Activated naive CD8-positive, alpha-beta T cell treated with anti-CD3 and anti-CD28 coated beads for 36 hours (primary cell): ENCODE measurements around the gene SIN3A. TPM values are rescaled to one million over a fixed set of nuclear protein-coding genes. Genes with fewer than 3 reads are reported as not detected.

Experiments
- DNase-seq: peaks from one replicate; pipeline ENCODE4 v3.0.0; 2021
- H3K27ac Mint-ChIP-seq: one replicate; pipeline ENCODE4 v1.8.0; 2022; ENCODE audit warnings: mild to moderate bottlenecking, moderate library complexity, mixed read lengths
- H3K27me3 Mint-ChIP-seq: one replicate; pipeline ENCODE4 v1.8.0; 2022; ENCODE audit warnings: mild to moderate bottlenecking, mixed read lengths
- H3K36me3 Mint-ChIP-seq: one replicate; pipeline ENCODE4 v1.8.0; 2021; ENCODE audit warnings: mild to moderate bottlenecking, mixed read lengths
- H3K4me1 Mint-ChIP-seq: one replicate; pipeline ENCODE4 v1.8.0; 2021; ENCODE audit warnings: mixed read lengths
- H3K4me3 Mint-ChIP-seq: one replicate; pipeline ENCODE4 v1.8.0; 2022; ENCODE audit warnings: mild to moderate bottlenecking, moderate library complexity, mixed read lengths
- H3K9me3 Mint-ChIP-seq: one replicate; pipeline ENCODE4 v1.8.0; 2022; ENCODE audit warnings: mixed read lengths
- total RNA-seq, 2 experiments: library from RNA; stranded (reverse); gene quantifications; one replicate each; pipeline ENCODE4 v1.2.3, GENCODE V29; 2021

The SIN3A gene
- total RNA-seq, 2 experiments from 2014 or later = 74.2 to 77.0 TPM

DNA sequence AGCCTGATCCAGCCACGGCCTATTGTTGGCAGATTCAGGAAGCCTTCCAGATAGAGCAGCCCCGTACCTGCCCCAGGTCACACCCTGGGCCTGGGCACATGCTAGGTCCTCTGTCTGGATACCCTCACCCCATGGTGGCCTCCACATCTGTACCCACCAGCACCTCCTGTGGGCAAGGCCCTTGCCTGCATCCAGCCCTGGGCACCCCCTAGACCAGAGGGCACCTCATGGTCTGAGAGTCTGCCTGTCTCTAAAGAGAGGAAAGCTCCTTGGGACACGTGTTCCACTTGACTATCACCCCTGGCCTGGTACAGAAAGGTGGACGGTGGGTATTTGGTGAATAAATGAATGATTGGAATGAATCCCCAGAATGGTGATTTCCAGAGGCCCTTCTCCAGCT, 124.5 kb downstream of the SIN3A start:
- Mint-ChIP-seq H3K4me1 (no peaks in the 10 kb centered on the region), H3K36me3 (no peaks in the 10 kb centered on the region), H3K27me3 (no peaks in the 10 kb centered on the region), H3K4me3 (no peak overlapping the region), H3K9me3 (no peaks in the 10 kb centered on the region), H3K27ac (no peak overlapping the region)
- no peak for DNase-seq

DNA sequence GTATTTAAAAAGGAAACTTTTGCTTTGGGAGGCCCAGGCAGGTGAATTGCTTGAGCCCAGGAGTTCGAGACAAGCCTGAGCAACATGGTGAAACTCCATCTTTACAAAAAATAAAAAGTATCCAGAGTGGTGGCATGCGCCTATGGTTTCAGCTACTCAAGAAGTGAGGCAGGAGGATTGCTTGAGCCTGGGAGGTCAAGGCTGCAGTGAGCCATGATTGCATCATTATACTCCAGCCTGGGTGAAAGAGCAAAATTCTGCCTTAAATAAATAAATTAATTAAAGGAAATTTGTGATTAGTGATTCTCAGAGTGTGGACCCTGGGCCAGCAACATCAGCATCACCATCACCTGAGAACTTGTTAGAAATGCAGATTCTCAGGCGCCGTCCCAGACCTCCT, 125.6 kb downstream of the SIN3A start:
- no peaks in the 10 kb centered on the region for H3K36me3 Mint-ChIP-seq
- H3K9me3 Mint-ChIP-seq = no peaks in the 10 kb centered on the region
- H3K4me1 Mint-ChIP-seq = no peaks in the 10 kb centered on the region
- H3K27ac Mint-ChIP-seq = no peak overlapping the region
- H3K27me3 Mint-ChIP-seq = no peaks in the 10 kb centered on the region
- DNase-seq = no peak
- no peak overlapping the region for H3K4me3 Mint-ChIP-seq

DNA sequence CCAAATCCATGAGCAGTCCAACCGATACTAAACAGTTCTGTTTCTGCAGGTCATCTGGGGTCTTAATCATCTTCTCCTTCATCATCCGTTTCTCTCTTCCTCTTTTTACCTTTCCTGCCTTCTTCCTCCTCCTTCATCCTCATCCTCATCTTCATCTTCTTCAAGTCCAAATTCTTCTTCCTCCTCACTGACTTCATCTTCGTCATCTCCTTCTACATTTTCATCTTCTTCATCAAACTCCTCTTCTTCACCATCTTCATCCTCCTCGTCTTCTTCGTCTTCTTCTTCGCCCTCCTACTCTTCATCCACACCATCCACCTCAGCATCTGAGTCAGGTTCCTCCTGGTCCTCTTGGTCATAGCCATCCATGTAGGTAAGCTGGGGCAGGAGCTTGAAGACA, 129.8 kb downstream of the SIN3A start:
- DNase-seq = no peak
- no peak overlapping the region for H3K4me3 Mint-ChIP-seq
- H3K27me3 Mint-ChIP-seq = no peaks in the 10 kb centered on the region
- no peaks in the 10 kb centered on the region for H3K36me3 Mint-ChIP-seq
- no peaks in the 10 kb centered on the region for H3K4me1 Mint-ChIP-seq
- H3K27ac Mint-ChIP-seq = no peak overlapping the region
- no peaks in the 10 kb centered on the region for H3K9me3 Mint-ChIP-seq

Other genes with a start within 250 kb of the SIN3A start
- 10 to 100 TPM; 34.3 to 35.7 TPM for gene C15orf39, start 249.8 kb downstream of the SIN3A start, total RNA-seq
- not detected for gene GOLGA6C, start 193.4 kb downstream of the SIN3A start, total RNA-seq
- gene GOLGA6D, start 168.9 kb downstream of the SIN3A start, total RNA-seq = not detected
- 10 to 100 TPM; 92.7 to 97.4 TPM for gene COMMD4, start 115.6 kb downstream of the SIN3A start, total RNA-seq
- gene NEIL1, start 104.7 kb downstream of the SIN3A start, total RNA-seq = 1 to 10 TPM; 5.4 to 7.3 TPM
- gene MAN2C1, start 83.1 kb downstream of the SIN3A start, total RNA-seq = 100 to 1,000 TPM; 123 to 135 TPM
- 10 to 100 TPM; 12.1 to 13.2 TPM for gene PTPN9, start 127.6 kb upstream of the SIN3A start, total RNA-seq
- gene SNUPN, start 174.0 kb upstream of the SIN3A start, total RNA-seq = 10 to 100 TPM; 34.1 to 34.8 TPM
- 100 to 1,000 TPM; 132 to 134 TPM for gene IMP3, start 188.5 kb upstream of the SIN3A start, total RNA-seq
- gene SNX33, start 196.2 kb upstream of the SIN3A start, total RNA-seq = 1 to 10 TPM; 2.6 to 3.3 TPM